Panc1 (cell line): ENCODE measurements around the gene FGF22. TPM values are rescaled to one million over a fixed set of nuclear protein-coding genes. Genes with fewer than 3 reads are reported as not detected.
A peak's percentile ranks its signal among the peaks of the same experiment; 100 is the strongest.

Experiments used
- ATAC-seq: fragments of 200-7000 bp; cut with Tn5 transposase; 2 replicates; pipeline ENCODE4 v1.9.1; 2020; ENCODE audit warnings: mild to moderate bottlenecking, moderate library complexity
- BruUV-seq: library from RNA; stranded (reverse); fragments of 400-500 nt; replicated peaks from 2 replicates; lab custom pipeline; 2021; lab: Mats Ljungman, UMichigan
- CTCF ChIA-PET: fragments of 300-600 bp; sonication (Branson Sonifier 250); formaldehyde crosslinking; loops from one replicate; lab custom pipeline; 2022; ENCODE audit warnings: antibody characterized with exemption; lab: Charles Lee
- POLR2A ChIA-PET: fragments of 300-600 bp; sonication (Branson Sonifier 250); formaldehyde crosslinking; loops from one replicate; lab custom pipeline; 2022; ENCODE audit warnings: antibody characterized with exemption; lab: Charles Lee
- DNase-seq: peaks from one replicate; pipeline ENCODE4 v3.0.0-alpha.2; 2010; ENCODE audit warnings: low read depth, low spot score
- H3K27ac ChIP-seq: 2 replicates; pipeline ENCODE4 v1.5.1; 2011; ENCODE audit warnings: mild to moderate bottlenecking, low read length, inconsistent platforms
- H3K27me3 ChIP-seq: fragments of 200-500 bp; sonication (Bioruptor generic); 2 replicates; pipeline ENCODE4 v1.6.0; 2014; ENCODE audit warnings: low read length, inconsistent platforms; ENCODE audit not compliant: control insufficient read depth, insufficient read depth
- H3K36me3 ChIP-seq: fragments of 200-500 bp; sonication (Bioruptor generic); 2 replicates; pipeline ENCODE4 v1.5.1; 2014; ENCODE audit warnings: inconsistent platforms, mild to moderate bottlenecking, low read length, moderate library complexity; ENCODE audit not compliant: control insufficient read depth, insufficient read depth
- H3K4me1 ChIP-seq: 2 replicates; pipeline ENCODE4 v1.5.1; 2011; ENCODE audit warnings: inconsistent platforms, mild to moderate bottlenecking, low read length, moderate library complexity; ENCODE audit not compliant: control insufficient read depth, insufficient read depth
- H3K4me3 ChIP-seq, 2 experiments: 2 replicates each; pipeline ENCODE4 v1.5.1; 2011 to 2012; ENCODE audit warnings: low read depth in 2 of 2, low read length in 2 of 2, mild to moderate bottlenecking in 2 of 2, inconsistent platforms in 1 of 2, moderate library complexity in 1 of 2
- H3K9me3 ChIP-seq: fragments of 200-500 bp; sonication (Bioruptor generic); 2 replicates; pipeline ENCODE4 v1.5.1; 2014; ENCODE audit warnings: low read depth, mild to moderate bottlenecking, inconsistent platforms, low read length, moderate library complexity; ENCODE audit not compliant: control insufficient read depth, insufficient read depth
- POLR2AphosphoS5 ChIP-seq: IDR thresholded peaks from 2 replicates; pipeline ENCODE4 v1.6.1; 2012; ENCODE audit warnings: mild to moderate bottlenecking, low read depth, low read length, moderate library complexity
- SIN3A ChIP-seq: IDR thresholded peaks from 2 replicates; pipeline ENCODE4 v1.6.1; 2012; ENCODE audit warnings: low read depth, mild to moderate bottlenecking, low read length, moderate library complexity, borderline replicate concordance; ENCODE audit not compliant: insufficient read depth
- TCF7L2 ChIP-seq: IDR thresholded peaks from 2 replicates; pipeline ENCODE4 v1.6.1; 2011; ENCODE audit warnings: mild to moderate bottlenecking, low read depth, low read length, inconsistent platforms
- in situ Hi-C: cut with HindIII; loops from 2 replicates; pipeline ENCODE4 v1.10.0; 2016; ENCODE audit warnings: low sequenced_read_pairs, low pct_unique_long_range_greater_than_20kb
- intact Hi-C: fragments of 100-400 bp; cut with micrococcal nuclease; formaldehyde crosslinking; loops from one replicate; pipeline ENCODE4 v1.10.0; 2022; ENCODE audit not compliant: unreplicated experiment
- total RNA-seq: library from RNA; stranded (reverse); gene quantifications from one replicate; pipeline ENCODE4 v1.2.1, GENCODE V29; 2021; ENCODE audit not compliant: unreplicated experiment
- TF ChIP-seq, protein P1 (sequence below): fragments of 450-650 bp; IDR thresholded peaks from 2 replicates; pipeline ENCODE4 v1.5.1; 2017; ENCODE audit warnings: mild to moderate bottlenecking
- TF ChIP-seq, protein P2 (sequence below), 2 experiments: IDR thresholded peaks; 2 replicates each; pipeline ENCODE4 v1.6.1; 2011 to 2012; ENCODE audit warnings: low read depth in 2 of 2, control low read depth in 1 of 2, low read length in 1 of 2, mild to moderate bottlenecking in 1 of 2, moderate library complexity in 1 of 2; ENCODE audit not compliant: insufficient read depth in 1 of 2

FGF22 gene
- total RNA-seq, 1 experiment from 2014 or later: 0.72 TPM

DNA sequence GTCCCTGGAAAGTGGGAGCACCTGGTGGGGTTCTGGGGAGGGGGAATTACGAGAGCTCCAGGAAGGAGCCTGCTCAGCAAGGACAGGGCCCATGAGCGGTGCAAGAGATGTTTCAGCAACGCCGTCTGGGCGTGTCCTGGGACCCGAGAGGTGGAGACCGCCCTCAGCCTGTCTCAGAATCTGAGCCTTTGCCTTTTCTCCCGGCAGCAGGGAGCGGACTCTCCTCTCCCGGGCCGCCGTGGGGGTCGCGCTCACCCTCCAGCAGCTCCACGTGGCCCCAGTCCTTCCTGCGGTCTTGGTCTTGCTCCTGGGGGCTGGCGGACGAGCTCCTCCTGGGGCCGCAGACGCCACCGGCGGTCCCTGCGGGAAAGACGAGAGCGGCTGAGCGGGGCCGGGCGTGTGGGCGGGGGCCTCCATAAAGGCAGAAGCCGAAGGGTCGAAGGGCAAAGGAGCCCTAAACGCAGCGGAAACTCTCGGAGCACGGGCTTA, 7.1 kb upstream of the FGF22 start:
- DNase-seq (no peak), ATAC-seq (peak; percentile 78)
- TF ChIP-seq SIN3A (no peak), POLR2AphosphoS5 (no peak), TCF7L2 (no peak)
- TF ChIP-seq, protein P1, sequence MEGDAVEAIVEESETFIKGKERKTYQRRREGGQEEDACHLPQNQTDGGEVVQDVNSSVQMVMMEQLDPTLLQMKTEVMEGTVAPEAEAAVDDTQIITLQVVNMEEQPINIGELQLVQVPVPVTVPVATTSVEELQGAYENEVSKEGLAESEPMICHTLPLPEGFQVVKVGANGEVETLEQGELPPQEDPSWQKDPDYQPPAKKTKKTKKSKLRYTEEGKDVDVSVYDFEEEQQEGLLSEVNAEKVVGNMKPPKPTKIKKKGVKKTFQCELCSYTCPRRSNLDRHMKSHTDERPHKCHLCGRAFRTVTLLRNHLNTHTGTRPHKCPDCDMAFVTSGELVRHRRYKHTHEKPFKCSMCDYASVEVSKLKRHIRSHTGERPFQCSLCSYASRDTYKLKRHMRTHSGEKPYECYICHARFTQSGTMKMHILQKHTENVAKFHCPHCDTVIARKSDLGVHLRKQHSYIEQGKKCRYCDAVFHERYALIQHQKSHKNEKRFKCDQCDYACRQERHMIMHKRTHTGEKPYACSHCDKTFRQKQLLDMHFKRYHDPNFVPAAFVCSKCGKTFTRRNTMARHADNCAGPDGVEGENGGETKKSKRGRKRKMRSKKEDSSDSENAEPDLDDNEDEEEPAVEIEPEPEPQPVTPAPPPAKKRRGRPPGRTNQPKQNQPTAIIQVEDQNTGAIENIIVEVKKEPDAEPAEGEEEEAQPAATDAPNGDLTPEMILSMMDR: no peak
- TF ChIP-seq, protein P2, sequence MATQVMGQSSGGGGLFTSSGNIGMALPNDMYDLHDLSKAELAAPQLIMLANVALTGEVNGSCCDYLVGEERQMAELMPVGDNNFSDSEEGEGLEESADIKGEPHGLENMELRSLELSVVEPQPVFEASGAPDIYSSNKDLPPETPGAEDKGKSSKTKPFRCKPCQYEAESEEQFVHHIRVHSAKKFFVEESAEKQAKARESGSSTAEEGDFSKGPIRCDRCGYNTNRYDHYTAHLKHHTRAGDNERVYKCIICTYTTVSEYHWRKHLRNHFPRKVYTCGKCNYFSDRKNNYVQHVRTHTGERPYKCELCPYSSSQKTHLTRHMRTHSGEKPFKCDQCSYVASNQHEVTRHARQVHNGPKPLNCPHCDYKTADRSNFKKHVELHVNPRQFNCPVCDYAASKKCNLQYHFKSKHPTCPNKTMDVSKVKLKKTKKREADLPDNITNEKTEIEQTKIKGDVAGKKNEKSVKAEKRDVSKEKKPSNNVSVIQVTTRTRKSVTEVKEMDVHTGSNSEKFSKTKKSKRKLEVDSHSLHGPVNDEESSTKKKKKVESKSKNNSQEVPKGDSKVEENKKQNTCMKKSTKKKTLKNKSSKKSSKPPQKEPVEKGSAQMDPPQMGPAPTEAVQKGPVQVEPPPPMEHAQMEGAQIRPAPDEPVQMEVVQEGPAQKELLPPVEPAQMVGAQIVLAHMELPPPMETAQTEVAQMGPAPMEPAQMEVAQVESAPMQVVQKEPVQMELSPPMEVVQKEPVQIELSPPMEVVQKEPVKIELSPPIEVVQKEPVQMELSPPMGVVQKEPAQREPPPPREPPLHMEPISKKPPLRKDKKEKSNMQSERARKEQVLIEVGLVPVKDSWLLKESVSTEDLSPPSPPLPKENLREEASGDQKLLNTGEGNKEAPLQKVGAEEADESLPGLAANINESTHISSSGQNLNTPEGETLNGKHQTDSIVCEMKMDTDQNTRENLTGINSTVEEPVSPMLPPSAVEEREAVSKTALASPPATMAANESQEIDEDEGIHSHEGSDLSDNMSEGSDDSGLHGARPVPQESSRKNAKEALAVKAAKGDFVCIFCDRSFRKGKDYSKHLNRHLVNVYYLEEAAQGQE (IDR thresholded peaks at IDR 0.05; ENCODE audit: insufficient read depth in 1 of 2, low read depth in 2 of 2, low read length in 1 of 2): no peak
- Histone ChIP-seq H3K9me3 (no peaks in the 10 kb centered on the region), H3K4me1 (no peaks in the 10 kb centered on the region), H3K27me3 (no peaks in the 10 kb centered on the region), H3K27ac (peak overlapping the region; percentile 84), H3K36me3 (peaks cover 6% of the 10 kb centered on the region; the same call in 1 of the 2 replicates), H3K4me3 (peak overlapping the region; percentile 63 to 85)
- intact Hi-C loops (no loop called here), in situ Hi-C loops (no loop called here)
- TSS peak; percentile 30 for BruUV-seq
- ChIA-PET CTCF (interaction anchor here (0.6 kb wide), 1 partner anchor 46 kb away, joined by 3 read pairs; no protein-coding TSS in a partner anchor), POLR2A (no interaction called here)

- BruUV-seq: no TSS peak
- TF ChIP-seq SIN3A (peak; percentile 38; the same call in 1 of the 2 replicates), POLR2AphosphoS5 (peak; percentile 42; the same call in 1 of the 2 replicates), TCF7L2 (no peak)
- peak within 1 kb of the TSS; percentile 84 for H3K27ac ChIP-seq
- ChIA-PET POLR2A (no interaction called here), CTCF (interaction anchor here (0.6 kb wide), 1 partner anchor 45 kb away, joined by 3 read pairs; no protein-coding TSS in a partner anchor)
- DNase-seq: peak; percentile 82
- peak within 1 kb of the TSS; percentile 63 to 85 for H3K4me3 ChIP-seq
- no peaks in the 10 kb centered on the region for H3K9me3 ChIP-seq
- no peaks in the 10 kb centered on the region for H3K27me3 ChIP-seq
- intact Hi-C loops: no loop called here
- no peaks in the 10 kb centered on the region for H3K4me1 ChIP-seq
- H3K36me3 ChIP-seq: peaks cover 6% of the 10 kb centered on the region; the same call in 1 of the 2 replicates
- peak; percentile 94 for ATAC-seq
- in situ Hi-C loops: no loop called here
These were observed 6.5 kb upstream of the FGF22 start, which contains the start of gene POLRMT for GRCh38 chr19:633068-633785. Gene POLRMT, minus strand, starts transcription at chr19:633537. Its CDS starts 25 bp downstream, at chr19:633512.
